NCI-H2107 (cell line): ENCODE data around the gene TSPEAR.
"Not testable (repeated sequence)": the region's sequence is repeated elsewhere in the genome, so short reads cannot be mapped to it uniquely, and the experiment has no call there.

ENCODE experiments used
- DNase-seq: peaks from one replicate; lab custom pipeline; 2025; lab: John Stamatoyannopoulos, UW

The TSPEAR gene

GRCh38 chr21:44650973-44651675 lies 60.2 kb downstream of the TSPEAR start:
- DNase-seq, result no peak

GRCh38 chr21:44650265-44650972 lies 61.0 kb downstream of the TSPEAR start:
- no peak for DNase-seq

- DNase-seq, result no peak
Observed at GRCh38 chr21:44649521-44650100, 61.8 kb downstream of the TSPEAR start.

GRCh38 chr21:44648557-44649311 lies 62.6 kb downstream of the TSPEAR start:
- no peak for DNase-seq

GRCh38 chr21:44647222-44647552 lies 64.2 kb downstream of the TSPEAR start:
- no peak for DNase-seq

- not testable (repeated sequence) for DNase-seq
Observed at GRCh38 chr21:44646366-44647221, 64.8 kb downstream of the TSPEAR start, which contains the start of gene KRTAP10-11. KRTAP10-11 (plus strand) TSS chr21:44646414; CDS start chr21:44646459, 45 bp downstream.

GRCh38 chr21:44644878-44645277 lies 66.5 kb downstream of the TSPEAR start:
- no peak for DNase-seq

GRCh38 chr21:44643741-44644310 lies 67.5 kb downstream of the TSPEAR start:
- DNase-seq, result no peak

GRCh38 chr21:44640761-44641160 lies 70.6 kb downstream of the TSPEAR start:
- DNase-seq, result no peak

GRCh38 chr21:44639331-44639655 lies 72.1 kb downstream of the TSPEAR start:
- no peak for DNase-seq

- DNase-seq, result not testable (repeated sequence)
Observed at GRCh38 chr21:44638506-44639330, 72.7 kb downstream of the TSPEAR start.

GRCh38 chr21:44637851-44638348 lies 73.5 kb downstream of the TSPEAR start:
- not testable (repeated sequence) for DNase-seq

- no peak for DNase-seq
Observed at GRCh38 chr21:44637018-44637850, 74.1 kb downstream of the TSPEAR start, which contains the start of gene KRTAP10-10. KRTAP10-10 (plus strand) TSS chr21:44637356; CDS start chr21:44637418, 62 bp downstream.

- no peak for DNase-seq
Observed at GRCh38 chr21:44636209-44637017, 75.0 kb downstream of the TSPEAR start.

GRCh38 chr21:44632067-44632466 lies 79.3 kb downstream of the TSPEAR start:
- no peak for DNase-seq

- no peak for DNase-seq
Observed at GRCh38 chr21:44630440-44630839, 80.9 kb downstream of the TSPEAR start.

- no peak for DNase-seq
Observed at GRCh38 chr21:44628707-44629391, 82.5 kb downstream of the TSPEAR start.

- not testable (repeated sequence) for DNase-seq
Observed at GRCh38 chr21:44627831-44628233, 83.5 kb downstream of the TSPEAR start.
